Ureter (tissue), 1 donor: ENCODE data around the gene CNNM4. TPM values are rescaled to one million over a fixed set of nuclear protein-coding genes. Genes with fewer than 3 reads are reported as not detected.

Source experiments
- DNase-seq: peaks from one replicate; pipeline ENCODE4 v3.0.0-alpha.2; 2020; ENCODE audit warnings: low spot score
- total RNA-seq: library from RNA; stranded (reverse); gene quantifications from one replicate; pipeline ENCODE4 v1.2.4, GENCODE V29; 2023
- donor health status: DM: yes; HTN: yes; CAD: no.

CNNM4 gene
- total RNA-seq, 1 donor from 2014 or later: 16.0 TPM

DNA sequence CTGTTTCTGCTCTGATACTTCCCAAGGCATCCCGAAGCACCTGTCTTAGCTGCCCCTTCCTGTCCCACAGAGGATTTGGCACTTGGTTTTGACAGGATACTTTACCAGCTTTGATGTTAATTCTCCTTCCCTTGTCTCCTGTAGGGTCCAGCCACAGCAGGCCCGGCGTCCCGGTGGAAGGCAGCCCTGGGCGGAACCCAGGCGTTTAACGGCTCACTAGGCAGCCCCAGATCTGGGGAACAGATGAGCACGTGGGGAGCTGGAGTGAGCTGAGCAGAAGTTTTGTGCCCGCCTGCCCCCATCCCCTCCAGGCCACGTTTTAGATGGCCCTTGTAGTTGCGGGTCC is 71.7 kb downstream of the CNNM4 start:
- no peak for DNase-seq

DNA sequence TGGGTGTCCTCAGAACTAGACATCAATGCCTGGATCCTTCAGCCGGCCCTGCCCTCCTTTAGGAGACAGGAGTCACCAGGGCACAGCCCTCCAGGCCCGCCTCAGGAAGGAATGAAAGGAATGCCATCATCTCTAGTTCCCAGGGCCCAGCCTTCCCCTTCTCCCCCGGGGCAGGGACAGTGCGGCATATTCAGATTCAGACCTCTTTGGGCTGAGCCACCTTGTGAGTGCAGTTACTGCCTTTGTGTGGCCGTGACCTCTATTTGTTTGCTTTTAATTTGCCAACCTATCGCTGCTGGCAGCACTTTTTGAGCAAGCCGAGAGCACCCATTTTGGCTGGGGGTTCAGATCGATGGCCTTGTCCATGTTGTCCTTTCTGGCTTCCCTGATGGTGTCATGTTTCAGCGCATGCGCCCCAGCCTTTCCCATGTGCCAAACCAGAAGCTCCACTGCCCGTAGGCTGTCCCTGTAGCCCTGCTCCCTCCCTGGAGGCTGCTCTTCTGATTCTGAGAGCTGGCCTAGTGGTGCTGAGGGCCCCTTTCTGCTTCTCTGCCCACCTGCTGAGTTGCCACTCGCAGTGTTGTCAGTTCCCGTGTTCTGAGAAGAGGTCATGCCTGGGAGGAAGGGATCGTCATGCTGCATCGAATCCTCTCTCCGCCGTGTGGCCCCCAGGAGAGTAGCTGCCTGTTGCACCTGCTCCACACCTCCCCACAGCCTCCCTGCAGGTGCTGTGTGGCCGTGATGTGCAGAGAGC is 72.2 kb downstream of the CNNM4 start:
- no peak for DNase-seq

GRCh38 chr2:96835830-96836229 is 75.1 kb downstream of the CNNM4 start:
- DNase-seq: no peak

- DNase-seq: no peak
Observed at GRCh38 chr2:96837575-96837974, 76.9 kb downstream of the CNNM4 start.

DNA sequence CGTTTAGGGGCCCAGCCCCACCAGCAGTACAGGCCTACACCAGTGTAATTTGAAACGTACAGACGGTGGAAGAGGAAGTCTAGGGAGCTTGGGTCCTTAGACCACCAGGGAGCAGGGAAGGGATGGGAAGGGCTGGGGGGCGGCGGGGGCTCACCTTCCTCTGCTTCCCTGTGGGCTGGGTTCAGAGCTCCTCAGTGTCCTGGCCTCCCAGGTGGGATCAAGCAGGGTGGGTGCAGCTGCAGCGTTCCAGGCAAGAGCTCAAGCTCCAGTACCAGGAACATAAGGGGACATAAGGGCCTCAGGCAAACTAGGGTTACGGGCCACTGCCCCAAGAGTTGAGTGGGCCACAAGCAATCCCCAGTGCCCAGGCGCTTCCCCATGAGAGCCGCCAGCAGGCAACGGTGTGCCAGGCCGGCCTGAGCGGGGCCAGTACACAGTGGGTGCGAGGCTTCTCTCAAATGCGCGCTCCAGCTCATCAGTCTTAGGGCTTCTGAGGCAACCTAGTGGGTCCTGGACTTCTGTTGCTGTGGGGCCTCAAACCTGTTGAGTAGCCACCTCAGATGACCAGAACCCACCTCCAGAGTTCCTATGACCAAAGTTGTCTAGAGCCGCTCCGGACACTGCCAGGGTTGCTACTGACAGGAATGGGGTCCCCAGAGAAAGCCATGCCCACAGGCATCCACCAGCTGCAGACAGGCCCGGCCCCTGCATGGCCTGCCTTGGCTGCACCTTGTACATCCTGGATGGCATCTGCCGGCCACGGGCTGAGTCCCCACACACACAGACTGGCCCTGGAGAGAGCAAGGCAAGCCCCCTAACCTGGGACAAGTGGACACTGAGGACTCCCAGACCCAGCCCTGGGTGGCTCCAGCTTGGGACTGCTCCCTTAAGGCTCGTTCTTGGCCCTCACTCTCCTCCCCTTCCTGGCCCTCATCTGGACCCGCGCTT is 77.9 kb downstream of the CNNM4 start:
- no peak for DNase-seq

- peak; percentile 76 for DNase-seq
Observed at GRCh38 chr2:96839293-96839874, 78.7 kb downstream of the CNNM4 start.

- DNase-seq: no peak
Observed at GRCh38 chr2:96839875-96840850, 79.5 kb downstream of the CNNM4 start.

DNA sequence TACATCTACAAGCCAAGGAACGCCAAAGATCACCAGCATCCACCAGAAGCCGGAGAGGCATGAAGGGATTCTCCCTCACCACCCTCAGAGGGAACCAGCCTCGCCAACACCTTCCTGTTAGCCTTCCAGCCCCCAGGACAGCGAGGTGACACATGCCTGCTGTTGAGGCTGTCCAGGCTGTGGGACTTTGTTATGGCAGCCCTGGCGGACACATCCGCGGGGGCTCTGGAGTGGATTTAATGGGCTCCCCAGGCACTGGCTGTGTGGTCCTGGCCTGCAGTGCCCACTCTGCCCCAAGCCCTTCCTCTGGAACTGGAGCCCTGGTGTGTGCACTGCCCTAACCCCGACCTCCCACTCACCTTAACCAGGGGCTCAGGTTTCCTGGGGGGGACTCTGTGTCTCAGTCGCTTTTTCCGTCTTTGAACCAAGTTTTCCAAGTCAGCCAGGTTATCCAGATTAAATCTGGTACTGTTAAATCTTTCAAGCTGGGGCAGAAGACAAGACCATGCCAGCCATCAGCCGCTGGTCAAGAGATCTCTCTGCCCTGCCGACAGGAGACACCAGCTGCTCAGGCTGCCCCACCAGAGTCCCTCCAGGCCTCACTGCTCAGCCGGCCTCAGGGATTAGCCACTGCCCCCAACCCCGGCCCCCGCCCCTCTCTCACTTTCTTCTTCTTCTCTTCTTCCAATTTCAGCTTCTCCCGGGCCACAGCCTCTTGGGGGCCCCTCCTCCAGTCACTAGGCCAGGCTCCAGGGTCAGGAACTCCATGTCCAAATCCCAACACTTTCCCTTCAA is 81.2 kb downstream of the CNNM4 start:
- DNase-seq: no peak

DNA sequence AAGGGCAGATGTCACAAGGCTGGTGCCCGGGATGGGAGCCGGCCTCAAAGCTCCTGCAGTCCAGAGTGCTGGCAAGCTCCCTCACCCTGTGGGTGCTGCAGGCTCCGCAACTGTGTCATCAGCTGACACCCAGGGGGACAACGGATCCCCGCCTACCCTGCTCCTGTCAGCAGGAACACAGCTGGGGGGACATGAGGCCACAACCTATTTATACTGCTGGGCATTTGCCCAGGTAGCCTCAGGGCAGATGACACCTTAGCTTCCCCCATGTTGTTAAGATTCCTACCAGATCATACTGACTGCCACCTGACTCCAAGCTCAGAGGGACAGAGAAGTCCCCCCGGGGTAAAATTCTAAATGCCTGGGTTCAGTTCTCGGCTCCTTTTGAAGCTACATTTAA is 81.9 kb downstream of the CNNM4 start:
- no peak for DNase-seq

DNA sequence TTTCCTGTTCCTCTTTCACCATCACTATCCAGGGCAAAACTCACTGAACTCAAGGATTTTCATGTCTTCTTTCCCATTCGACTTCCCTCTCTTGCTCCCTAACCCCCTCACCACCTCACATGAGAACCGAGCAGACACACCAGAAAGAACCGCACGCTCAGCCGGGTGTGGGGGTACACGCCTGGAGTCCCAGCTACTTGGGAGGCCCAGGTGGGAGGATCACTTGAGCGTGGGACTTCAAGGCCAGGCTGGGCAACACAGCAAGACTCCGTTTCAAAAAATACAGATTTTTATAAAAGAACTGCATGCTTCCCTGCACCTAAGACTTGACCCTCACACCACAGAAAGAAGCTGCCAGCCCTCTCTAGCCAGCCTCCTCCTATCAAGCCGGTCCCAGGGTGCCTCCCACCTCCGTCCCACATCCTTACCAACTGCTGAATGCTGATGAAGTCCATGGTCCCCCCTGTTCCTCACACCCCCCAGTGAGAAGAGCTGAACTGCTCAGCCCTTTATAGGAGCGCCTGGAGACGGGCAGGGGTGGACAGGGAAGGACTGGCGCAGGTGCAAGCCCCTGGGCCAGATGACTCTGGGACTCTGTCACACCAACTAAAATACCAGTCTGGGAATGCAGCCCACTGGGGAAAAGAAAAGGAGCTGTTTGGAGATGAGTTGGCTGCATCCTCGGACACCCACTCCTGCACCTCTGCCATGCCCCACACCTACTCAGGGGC is 83.0 kb downstream of the CNNM4 start, which contains the start of gene ANKRD23:
Gene ANKRD23 (minus strand): TSS at position 484 of the 731 bp plus-strand sequence. CDS start 29 bp downstream, at position 455.
- DNase-seq: no peak

DNA sequence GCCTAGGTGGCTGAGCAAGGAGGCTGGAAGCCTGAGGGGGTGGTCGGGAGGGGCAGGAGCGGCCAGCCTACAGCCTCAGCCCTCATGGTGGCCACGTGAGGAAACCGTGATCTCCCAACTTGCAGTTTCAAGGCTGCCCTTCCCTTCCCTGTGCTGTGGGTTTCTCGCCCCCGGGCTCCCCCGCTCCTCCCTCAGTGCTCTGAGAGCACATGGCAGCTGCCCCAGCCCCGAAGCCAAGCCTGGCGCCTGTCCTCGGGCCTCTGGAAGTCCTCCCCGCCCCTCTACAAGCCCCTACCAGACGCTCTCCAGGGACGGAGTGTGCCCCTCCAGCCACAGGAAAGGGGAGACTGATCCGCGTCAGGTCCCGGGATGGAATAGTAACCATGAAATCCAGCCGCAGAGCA is 83.7 kb downstream of the CNNM4 start:
- DNase-seq: no peak

DNA sequence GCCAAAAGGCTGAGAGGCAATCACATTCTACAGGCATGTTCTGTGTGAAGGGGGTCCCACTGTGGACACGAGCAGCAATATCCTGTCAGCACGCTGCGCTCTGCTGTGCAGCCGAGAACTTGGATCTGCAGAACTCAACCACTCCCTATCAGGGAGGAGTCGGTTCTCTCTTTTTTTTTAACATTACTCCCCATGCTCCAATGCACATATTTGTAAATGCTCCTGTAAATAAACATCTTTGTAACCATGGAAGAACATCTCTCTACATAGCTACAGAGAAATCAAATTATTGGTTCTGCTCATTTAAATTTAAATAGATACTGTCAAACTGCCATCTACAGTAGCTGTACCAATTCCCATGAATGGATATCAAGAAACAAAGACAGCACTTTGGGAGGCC is 86.1 kb downstream of the CNNM4 start:
- no peak for DNase-seq

DNA sequence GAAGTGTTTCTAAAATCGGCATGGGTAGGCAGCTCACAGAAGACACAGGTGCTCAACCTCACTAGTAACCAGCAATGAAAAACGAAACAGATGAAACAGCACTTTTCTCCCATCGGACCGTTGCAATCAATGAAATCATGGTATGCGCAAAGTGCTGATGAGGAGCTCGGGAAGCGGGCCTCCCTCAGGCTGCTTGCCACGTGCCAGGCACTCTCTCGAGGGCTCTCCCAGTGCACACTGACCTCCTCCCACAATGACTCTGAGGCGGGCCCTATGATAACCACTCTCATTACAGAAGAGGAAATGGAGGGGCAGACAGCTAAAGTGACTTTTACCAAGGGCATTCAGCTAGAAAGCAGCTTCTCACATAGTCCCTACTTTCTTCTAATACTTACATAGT is 86.9 kb downstream of the CNNM4 start:
- no peak for DNase-seq

DNA sequence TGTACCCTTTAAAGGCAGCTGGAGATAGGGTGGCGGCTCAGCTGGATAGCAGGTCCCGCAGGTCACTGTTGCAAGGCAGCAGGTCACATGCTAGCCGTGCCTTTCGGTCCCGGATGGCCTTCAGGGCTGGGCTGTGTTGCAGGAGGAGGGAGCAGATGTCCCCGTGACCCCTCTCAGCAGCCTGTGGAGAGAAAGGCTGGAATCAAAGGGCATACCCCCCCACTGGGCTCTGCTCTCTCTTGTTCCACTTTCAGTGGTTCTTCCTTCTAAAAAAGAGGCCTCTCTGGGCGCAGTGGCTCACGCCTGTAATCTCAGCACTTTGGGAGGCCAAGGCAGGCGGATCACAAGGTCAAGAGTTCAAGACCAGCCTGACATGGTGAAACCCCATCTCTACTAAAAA is 87.6 kb downstream of the CNNM4 start:
- no peak for DNase-seq

DNA sequence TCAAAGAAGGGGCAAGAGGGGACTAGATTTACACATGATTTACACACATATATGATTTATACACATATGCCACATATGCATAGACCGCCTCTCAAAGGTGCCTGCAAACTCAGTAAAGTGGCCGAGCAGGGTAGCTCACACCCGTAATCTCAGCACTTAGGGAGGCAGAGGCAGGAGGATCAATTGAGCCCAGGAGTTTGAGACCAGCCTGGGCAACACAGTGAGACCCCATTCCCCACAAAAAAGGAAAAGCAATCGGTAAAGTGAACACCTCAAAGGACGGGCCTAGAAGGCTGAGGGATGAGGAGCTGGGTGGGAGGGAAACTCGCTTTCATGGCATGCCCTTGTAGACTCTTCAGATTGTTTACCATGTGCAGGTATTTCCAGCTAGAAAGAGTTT is 92.0 kb downstream of the CNNM4 start:
- DNase-seq: no peak

DNA sequence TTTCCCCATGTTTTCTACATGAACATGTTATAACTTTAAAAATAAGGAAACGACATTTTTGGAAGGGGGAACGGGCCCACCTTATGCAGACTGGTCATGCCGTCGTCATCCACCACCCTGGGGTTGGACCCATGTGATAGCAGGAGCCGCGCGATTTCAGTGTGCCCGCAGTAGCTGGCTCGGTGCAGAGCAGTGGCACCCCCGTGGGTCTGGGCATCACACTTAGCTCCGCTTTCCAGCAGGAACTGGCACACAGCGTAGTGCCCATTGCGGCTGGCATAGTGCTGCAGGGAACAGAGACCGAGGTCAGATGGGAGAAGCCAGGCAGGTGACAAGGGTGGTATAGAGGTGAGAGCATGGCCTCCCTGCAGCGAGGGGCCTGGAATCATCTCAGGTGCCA is 92.6 kb downstream of the CNNM4 start:
- DNase-seq: no peak

GRCh38 chr2:96856776-96857666 is 96.3 kb downstream of the CNNM4 start:
- peak; percentile 44 for DNase-seq

GRCh38 chr2:96857667-96858372 is 97.1 kb downstream of the CNNM4 start, which contains the start of gene ANKRD39:
Gene ANKRD39, minus strand, starts transcription at chr2:96858016. Its CDS starts 29 bp downstream, at chr2:96857987.
- DNase-seq: peak; percentile 98
